Keratinocyte (primary cell): Measurements from ENCODE around the gene THOC7. TPM values are rescaled to one million over a fixed set of nuclear protein-coding genes. Genes with fewer than 3 reads are reported as not detected.

Experiments used
- DNase-seq: peaks from one replicate; pipeline ENCODE4 v3.0.0-alpha.2; 2011; ENCODE audit warnings: low read depth, missing footprints, low spot score
- FAIRE-seq: peaks from 2 replicates; lab custom pipeline; 2011; peaks lifted over from hg19 to GRCh38; lab: Jason Lieb, UNC
- H2AFZ ChIP-seq: 2 replicates; pipeline ENCODE4 v1.6.0; 2012; ENCODE audit warnings: low read length, control low read depth, inconsistent platforms; ENCODE audit not compliant: control insufficient read depth
- H3K27ac ChIP-seq: 2 replicates; pipeline ENCODE4 v1.5.1; 2011; ENCODE audit warnings: low read length; ENCODE audit not compliant: control insufficient read depth, insufficient read depth
- H3K27me3 ChIP-seq: 3 replicates; pipeline ENCODE4 v1.6.0; 2011; ENCODE audit warnings: low read length; ENCODE audit not compliant: control insufficient read depth, insufficient read depth; ENCODE audit errors: extremely low read depth
- H3K36me3 ChIP-seq, 2 experiments: 2 replicates in 1 of 2; 3 replicates in 1 of 2; pipeline ENCODE4 v1.5.1; 2011; ENCODE audit warnings: low read length in 2 of 2, mild to moderate bottlenecking in 1 of 2; ENCODE audit not compliant: control insufficient read depth in 2 of 2, insufficient read depth in 2 of 2; ENCODE audit errors: extremely low read depth in 1 of 2
- H3K4me1 ChIP-seq: 3 replicates; pipeline ENCODE4 v1.5.1; 2011; ENCODE audit warnings: low read length; ENCODE audit not compliant: control insufficient read depth, insufficient read depth; ENCODE audit errors: extremely low read depth
- H3K4me2 ChIP-seq: 3 replicates; pipeline ENCODE4 v1.6.0; 2011; ENCODE audit warnings: low read depth, low read length; ENCODE audit not compliant: control insufficient read depth, insufficient read depth; ENCODE audit errors: extremely low read depth
- H3K4me3 ChIP-seq, 3 experiments: fragments of 200-600 bp in 1 of 3; sonication (generic) in 1 of 3; 2 replicates in 2 of 3; 3 replicates in 1 of 3; pipeline ENCODE4 v1.5.1; 2011 to 2016; ENCODE audit warnings: low read length in 3 of 3, mild to moderate bottlenecking in 3 of 3, control low read depth in 2 of 3, inconsistent platforms in 1 of 3, low read depth in 1 of 3, mixed read lengths in 1 of 3, mixed run types in 1 of 3, moderate library complexity in 1 of 3; ENCODE audit not compliant: control insufficient read depth in 2 of 3, insufficient read depth in 2 of 3; ENCODE audit errors: extremely low read depth in 1 of 3
- H3K79me2 ChIP-seq: 2 replicates; pipeline ENCODE4 v1.6.0; 2012; ENCODE audit warnings: low read length; ENCODE audit not compliant: control insufficient read depth, insufficient read depth
- H3K9ac ChIP-seq: 3 replicates; pipeline ENCODE4 v1.6.0; 2011; ENCODE audit warnings: low read length; ENCODE audit not compliant: control insufficient read depth, insufficient read depth; ENCODE audit errors: extremely low read depth
- H3K9me1 ChIP-seq: 3 replicates; pipeline ENCODE4 v1.6.0; 2011; ENCODE audit warnings: low read length; ENCODE audit not compliant: control insufficient read depth, insufficient read depth; ENCODE audit errors: extremely low read depth
- H3K9me3 ChIP-seq: 2 replicates; pipeline ENCODE4 v1.5.1; 2012; ENCODE audit warnings: low read depth, low read length; ENCODE audit not compliant: control insufficient read depth
- H4K20me1 ChIP-seq: 3 replicates; pipeline ENCODE4 v1.6.0; 2011; ENCODE audit warnings: low read length; ENCODE audit not compliant: control insufficient read depth, insufficient read depth; ENCODE audit errors: extremely low read depth
- CTCF ChIP-seq, 3 experiments: IDR thresholded peaks in 1 of 3; conservative IDR thresholded peaks in 1 of 3; optimal IDR thresholded peaks in 1 of 3; 2 replicates in 2 of 3; 3 replicates in 1 of 3; pipeline versions ENCODE3 to v1.5.1; 2011; ENCODE audit warnings: low read length in 3 of 3, mild to moderate bottlenecking in 3 of 3, moderate library complexity in 2 of 3, control low read depth in 1 of 3, inconsistent platforms in 1 of 3; ENCODE audit not compliant: insufficient read depth in 2 of 3; ENCODE audit errors: extremely low read depth in 1 of 3
- EZH2 ChIP-seq: IDR thresholded peaks from one replicate; pipeline ENCODE4 v1.6.1; 2012; ENCODE audit warnings: inconsistent platforms, mild to moderate bottlenecking, low read length, moderate library complexity
- dilution Hi-C: fragments of 300-500 bp; cut with MboI; formaldehyde crosslinking; loops from one replicate; pipeline ENCODE4 v1.7.0; 2020; ENCODE audit warnings: low sequenced_read_pairs; ENCODE audit not compliant: extremely low pct_ligation_motif_present
- polyA plus RNA-seq, 5 experiments: library from polyadenylated mRNA; depleted of rRNA in 3 of 5; stranded (reverse) in 3 of 5; stranded (forward) in 1 of 5; unstranded in 1 of 5; fragments of >200 nt; gene quantifications; 1 replicate in 1 of 5; 2 replicates in 3 of 5; 3 replicates in 1 of 5; pipeline versions ENCODE4 v1.2.1 to v1.2.3, GENCODE V29; 2011 to 2012; ENCODE audit warnings: missing spikeins in 2 of 5, low read depth in 1 of 5, low replicate concordance in 1 of 5

The THOC7 gene
- polyA plus RNA-seq, 1 donor (not counting 4 experiments of a cell fraction or from before 2014, with no cell fraction given): 131 TPM

- TF ChIP-seq EZH2 (no peak), CTCF (optimal IDR thresholded peaks at IDR 0.05 in 1 of 3, IDR thresholded peaks at IDR 0.05 in 1 of 3, conservative IDR thresholded peaks at IDR 0.05 in 1 of 3; ENCODE audit: extremely low read depth in 1 of 3, insufficient read depth in 2 of 3, low read length in 3 of 3) (no peak)
- H3K4me1 ChIP-seq: peaks cover 24% of the 10 kb centered on the region
- H2AFZ ChIP-seq: peak within 1 kb of the TSS; percentile 45
- H3K9me1 ChIP-seq: no peaks in the 10 kb centered on the region
- dilution Hi-C loops: no loop called here
- peaks cover 3% of the 10 kb centered on the region for H4K20me1 ChIP-seq
- DNase-seq (no peak), FAIRE-seq (no peak)
- peak within 1 kb of the TSS; percentile 44 to 79 (median 68) for H3K4me3 ChIP-seq
- H3K9me3 ChIP-seq: no peaks in the 10 kb centered on the region
- peak within 1 kb of the TSS; percentile 80 for H3K9ac ChIP-seq
- peak within 1 kb of the TSS; percentile 86 for H3K27ac ChIP-seq
- H3K4me2 ChIP-seq: peak within 1 kb of the TSS; percentile 90
- no peaks in the 10 kb centered on the region for H3K27me3 ChIP-seq
- peaks cover 21% of the 10 kb centered on the region for H3K79me2 ChIP-seq
- peaks cover 3 to 7% of the 10 kb centered on the region in 2 experiments for H3K36me3 ChIP-seq
Measured at GRCh38 chr3:63911873-63912767, 48.5 kb upstream of the THOC7 start, which contains the start of gene SCAANT1. Gene SCAANT1, minus strand, starts transcription at chr3:63912383.

GRCh38 chr3:63911509-63911872 is 47.9 kb upstream of the THOC7 start:
- no peaks in the 10 kb centered on the region for H3K9me1 ChIP-seq
- peaks cover 20% of the 10 kb centered on the region for H3K79me2 ChIP-seq
- H3K4me3 ChIP-seq: peak overlapping the region; percentile 44 to 79 (median 68)
- peaks cover 3 to 7% of the 10 kb centered on the region in 2 experiments for H3K36me3 ChIP-seq
- no peaks in the 10 kb centered on the region for H3K27me3 ChIP-seq
- H3K4me2 ChIP-seq: peak overlapping the region; percentile 83
- peaks cover 24% of the 10 kb centered on the region for H3K4me1 ChIP-seq
- peaks cover 2% of the 10 kb centered on the region for H4K20me1 ChIP-seq
- peak overlapping the region; percentile 80 for H3K9ac ChIP-seq
- peak overlapping the region; percentile 45 for H2AFZ ChIP-seq
- dilution Hi-C loops: no loop called here
- peak; percentile 59 for FAIRE-seq
- DNase-seq: no peak
- H3K27ac ChIP-seq: peak overlapping the region; percentile 86
- TF ChIP-seq EZH2 (no peak), CTCF (optimal IDR thresholded peaks at IDR 0.05 in 1 of 3, IDR thresholded peaks at IDR 0.05 in 1 of 3, conservative IDR thresholded peaks at IDR 0.05 in 1 of 3; ENCODE audit: extremely low read depth in 1 of 3, insufficient read depth in 2 of 3, low read length in 3 of 3) (no peak)
- no peaks in the 10 kb centered on the region for H3K9me3 ChIP-seq
